ENCODE measurements around the gene CACNG1.
"Not testable (repeated sequence)": the region's sequence is repeated elsewhere in the genome, so short reads cannot be mapped to it uniquely, and the experiment has no call there.

CACNG1 gene

DNA sequence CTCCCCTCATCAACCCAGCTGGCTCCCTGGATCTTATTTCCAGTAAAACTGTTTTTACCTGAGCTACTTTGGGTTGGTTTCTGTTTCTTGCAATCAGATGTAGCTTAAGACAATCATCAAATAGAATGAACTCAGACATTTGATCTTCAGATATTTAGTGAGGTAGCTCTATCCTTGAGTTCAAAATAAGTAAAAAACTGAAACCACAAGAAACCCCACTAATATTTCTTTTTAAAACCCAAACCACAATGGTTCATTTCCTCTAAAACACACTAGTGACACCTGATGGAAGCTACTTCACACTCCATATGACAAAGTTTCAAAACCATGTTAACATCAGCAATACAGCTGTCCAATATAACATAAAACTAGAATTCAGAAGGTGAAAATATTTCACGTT lies 37.8 kb downstream of the CACNG1 start:
- DNase-seq = no peak

DNA sequence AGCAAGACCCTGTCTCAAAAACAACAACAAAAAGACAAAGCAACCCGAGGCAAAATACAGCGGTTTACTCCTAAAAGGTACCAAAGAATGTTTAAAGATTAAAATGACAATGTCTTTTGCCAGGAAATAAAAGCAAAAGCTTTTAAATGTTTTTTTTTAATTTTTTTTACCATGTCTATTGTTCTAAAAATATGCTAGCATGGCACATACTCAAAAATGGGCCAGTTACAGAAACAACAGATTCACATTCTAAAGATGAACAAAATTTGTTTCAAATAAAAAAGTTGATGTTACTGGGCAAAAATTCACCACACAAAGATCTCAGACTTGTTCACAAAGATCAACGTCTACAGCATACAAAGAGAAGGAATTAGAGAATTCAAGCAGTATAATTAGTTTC lies 41.1 kb downstream of the CACNG1 start:
- DNase-seq = no peak

DNA sequence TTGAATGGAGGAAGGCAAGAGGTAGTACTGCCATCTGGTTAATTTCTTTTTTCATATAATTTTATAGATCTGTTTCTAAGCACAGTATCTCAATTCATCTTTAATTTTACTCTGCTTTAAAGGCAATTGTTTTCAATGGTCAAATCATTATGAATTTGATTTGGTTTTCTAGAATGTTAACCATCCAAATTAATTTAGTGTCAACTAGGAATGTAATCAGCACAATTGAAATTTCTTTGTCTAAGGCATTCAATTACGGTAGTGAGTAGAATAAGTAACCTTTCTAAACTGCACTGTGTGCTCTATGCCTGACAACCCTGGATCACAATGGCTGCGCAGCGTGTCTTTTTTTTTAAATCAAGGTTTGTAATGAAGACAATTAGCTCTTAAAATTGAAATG lies 44.3 kb downstream of the CACNG1 start:
- DNase-seq = no peak

DNA sequence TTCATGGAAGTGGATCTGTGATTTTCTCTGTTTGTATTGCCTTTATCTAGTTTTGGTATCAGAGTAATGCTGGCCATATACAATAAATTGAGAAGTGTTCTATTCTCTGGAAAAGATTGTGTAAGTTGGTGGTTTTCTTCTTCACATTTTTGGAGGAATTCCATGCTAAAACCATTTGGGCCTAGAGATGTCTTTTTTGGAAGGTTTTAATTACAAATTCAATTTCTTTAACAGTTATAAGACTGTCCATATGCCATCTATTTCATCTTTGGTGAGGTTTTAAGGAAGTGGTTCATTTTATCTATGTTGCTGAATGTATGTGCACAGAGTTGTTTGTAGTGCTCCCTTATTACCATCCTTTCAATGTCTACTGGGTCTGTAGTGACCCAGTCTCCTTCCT lies 46.0 kb downstream of the CACNG1 start:
- no peak for DNase-seq

DNA sequence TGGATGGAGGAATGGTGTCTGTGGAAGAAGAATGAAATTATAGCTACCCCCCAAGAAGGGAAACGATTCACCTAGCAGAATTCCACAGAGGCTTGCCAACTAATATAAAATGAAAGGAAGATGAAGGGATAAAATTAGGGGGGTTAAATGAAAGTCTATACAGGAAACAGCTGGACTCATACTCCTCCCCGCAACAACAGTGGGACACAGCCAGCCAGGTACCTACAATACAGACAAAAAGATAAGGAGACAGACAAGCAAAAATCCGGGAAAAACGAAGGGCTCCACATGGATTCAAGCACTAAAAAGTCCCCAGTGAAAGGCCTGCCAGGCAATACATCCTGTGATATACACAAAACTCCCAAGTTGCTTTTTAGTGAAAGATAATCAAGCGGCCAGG lies 47.9 kb downstream of the CACNG1 start:
- DNase-seq = no peak

DNA sequence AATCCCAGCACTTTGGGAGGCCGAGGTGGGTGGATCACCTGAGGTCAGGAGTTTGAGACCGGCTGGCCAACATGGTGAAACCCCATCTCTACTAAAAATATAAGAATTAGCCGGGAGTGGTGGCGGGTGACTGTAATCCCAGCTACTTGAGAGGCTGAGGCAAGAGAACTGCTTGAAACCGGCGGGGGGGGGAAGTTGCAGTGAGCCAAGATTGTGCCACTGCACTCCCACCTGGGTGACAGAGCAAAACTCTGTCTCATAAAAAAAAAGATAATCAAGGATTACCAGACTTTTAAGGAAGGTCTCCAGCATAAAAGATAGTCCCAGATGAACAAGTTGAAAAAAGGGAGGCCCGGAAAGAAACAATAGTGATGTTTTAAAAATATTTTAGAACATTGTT lies 48.4 kb downstream of the CACNG1 start:
- DNase-seq = not testable (repeated sequence)

DNA sequence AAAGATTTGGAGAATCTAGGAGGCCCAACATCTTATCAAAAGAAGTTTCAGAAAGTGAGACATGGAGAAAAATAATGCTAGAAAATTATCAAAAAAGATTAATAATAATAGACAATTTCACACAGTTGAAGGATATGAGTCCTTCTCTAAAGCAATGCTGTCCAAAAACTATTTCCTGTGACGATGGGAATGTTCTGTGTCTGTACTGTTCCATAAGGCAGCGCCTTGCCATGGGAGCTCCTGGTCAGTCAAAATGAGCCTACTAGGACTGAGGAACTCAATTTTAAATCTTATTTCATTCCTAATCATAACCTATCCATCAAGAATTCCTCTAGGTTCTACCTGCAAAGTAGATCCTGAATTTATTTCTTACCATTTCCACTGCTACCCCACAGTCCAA lies 49.0 kb downstream of the CACNG1 start:
- DNase-seq = no peak

DNA sequence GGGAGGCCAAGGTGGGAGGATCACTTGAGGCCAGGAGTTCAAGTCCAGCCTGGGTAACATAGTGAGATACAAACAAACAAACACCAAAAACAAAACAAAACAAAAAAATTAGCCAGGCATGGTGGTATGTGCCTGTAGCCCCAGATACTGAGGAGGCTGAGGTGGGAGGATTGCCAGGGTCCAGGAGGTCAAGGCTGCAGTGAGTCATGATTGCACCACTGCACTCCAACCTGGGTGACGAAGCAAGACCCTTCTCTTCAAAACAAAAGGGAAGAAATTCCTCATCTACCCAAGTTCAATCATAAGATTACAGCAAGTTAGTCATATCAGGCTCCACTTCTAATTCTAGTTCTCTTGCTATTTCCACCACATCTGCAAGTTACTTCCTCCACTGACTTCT lies 50.9 kb downstream of the CACNG1 start:
- DNase-seq = not testable (repeated sequence)

DNA sequence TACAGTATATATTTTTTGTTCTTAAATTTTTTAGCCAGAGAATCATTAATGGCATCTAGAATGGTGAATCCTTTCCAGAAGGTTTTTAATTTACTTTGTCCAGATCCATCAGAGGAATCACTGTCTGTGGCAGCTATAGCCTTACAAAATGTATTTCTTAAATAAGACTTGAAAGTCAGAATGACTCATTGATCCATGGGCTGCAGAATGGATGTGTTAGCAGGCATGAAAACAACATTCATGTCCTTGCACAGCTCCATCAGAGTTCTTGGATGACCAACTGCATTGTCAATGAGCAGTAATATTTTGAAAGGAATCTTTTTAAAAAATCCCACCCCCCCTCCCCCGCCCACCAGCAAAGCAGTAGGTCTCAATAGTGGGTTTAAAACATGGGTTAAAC lies 51.4 kb downstream of the CACNG1 start:
- no peak for DNase-seq

DNA sequence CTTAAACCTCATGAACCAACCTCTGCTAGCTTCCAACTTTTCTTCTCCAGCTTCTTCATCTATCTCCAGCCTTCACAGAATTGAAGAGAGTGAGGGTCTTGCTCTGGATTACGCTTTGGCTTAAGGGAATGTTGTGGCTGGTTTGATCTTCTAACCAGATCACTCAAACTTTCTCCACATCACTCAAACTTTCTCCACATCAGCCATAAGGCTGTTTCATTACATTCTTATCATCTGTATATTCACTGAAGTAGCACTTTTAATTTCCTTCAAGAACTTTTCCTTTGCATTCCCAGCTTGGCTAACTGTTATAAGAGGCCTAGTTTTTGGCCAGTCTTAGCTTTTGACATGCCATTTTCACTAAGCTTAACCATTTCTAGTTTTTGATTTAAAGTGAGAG lies 52.3 kb downstream of the CACNG1 start:
- no peak for DNase-seq

DNA sequence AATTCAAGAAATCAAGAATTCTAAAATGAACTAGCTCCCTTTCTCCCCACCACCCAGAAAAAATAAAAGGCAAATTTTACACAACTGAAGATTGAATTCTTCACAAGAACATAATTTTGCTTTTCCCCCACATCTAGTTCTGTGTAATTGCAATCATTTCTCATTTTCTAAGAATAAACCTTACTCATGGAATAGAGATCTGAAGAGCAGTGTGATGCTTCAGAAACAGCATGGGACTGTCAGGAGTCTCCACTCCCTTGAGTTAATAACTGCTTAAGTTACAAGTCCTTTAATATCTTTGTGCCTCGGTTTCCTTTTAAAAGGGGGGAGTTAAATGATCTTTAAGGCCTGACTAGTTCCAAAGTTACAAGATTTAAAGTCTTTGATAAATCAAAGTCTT lies 53.7 kb downstream of the CACNG1 start:
- DNase-seq = no peak

DNA sequence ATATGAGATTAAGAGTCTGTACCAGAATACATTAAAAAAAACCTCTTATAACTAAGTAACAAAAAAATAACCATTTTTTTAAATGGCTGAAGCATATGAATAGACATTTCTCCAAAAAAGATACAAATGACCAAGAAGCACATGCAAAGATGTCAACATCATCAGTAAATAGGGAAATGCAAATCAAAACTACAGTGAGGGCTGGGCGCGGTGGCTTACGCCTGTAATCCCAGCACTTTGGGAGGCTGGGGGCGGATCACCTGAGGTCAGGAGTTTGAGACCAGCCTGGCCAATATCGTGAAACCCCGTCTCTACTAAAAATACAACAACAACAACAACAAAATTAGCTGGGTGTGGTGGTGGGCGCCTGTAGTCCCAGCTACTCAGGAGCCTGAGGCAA lies 60.3 kb downstream of the CACNG1 start:
- not testable (repeated sequence) for DNase-seq

DNA sequence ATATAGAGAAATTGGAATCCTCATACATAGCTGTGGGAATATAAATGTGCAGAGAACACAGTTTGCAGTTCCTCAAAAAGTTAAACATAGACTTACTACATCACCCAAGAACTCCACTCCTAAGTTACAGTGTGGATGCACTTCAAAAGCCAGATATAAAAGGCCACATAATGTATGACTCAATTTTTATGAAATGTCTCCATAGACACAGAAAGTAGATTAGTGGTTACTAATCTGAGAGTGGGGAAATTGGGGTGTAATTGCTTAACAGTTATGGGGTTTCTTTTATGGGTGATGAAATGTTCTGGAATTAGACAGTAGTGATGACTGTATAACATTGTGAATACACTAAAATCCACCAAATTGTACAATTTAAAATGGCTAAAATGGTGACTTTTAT lies 60.9 kb downstream of the CACNG1 start:
- no peak for DNase-seq

Data from NCI-H1417 treated with DMSO at 0.1 percent for 48 hours (cell line).